ENCODE measurements around the gene C9orf153. TPM values are rescaled to one million over a fixed set of nuclear protein-coding genes. Genes with fewer than 3 reads are reported as not detected.
"Not testable (repeated sequence)": the region's sequence is repeated elsewhere in the genome, so short reads cannot be mapped to it uniquely, and the experiment has no call there.

The C9orf153 gene
- polyA plus RNA-seq, 1 of the 3 experiments (the other 2 are of a cell fraction): 0.03 TPM

DNA sequence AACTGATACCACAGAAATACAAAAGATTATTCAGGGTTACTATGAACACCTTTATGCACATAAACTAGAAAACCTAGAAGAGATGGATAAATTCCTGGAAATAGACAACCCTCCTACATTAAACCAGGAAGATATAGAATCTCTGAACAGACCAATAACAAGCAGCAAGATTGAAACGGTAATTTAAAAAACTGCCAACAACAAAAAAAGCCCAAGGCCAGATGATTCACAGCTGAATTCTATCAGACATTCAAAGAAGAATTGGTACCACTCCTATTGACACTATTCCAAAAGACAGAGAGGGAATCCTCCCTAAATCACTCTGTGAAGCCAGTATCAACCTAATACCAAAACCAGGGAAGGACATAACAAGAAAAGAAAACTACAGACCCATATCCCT lies 68.8 kb downstream of the C9orf153 start:
- H3K36me3 ChIP-seq (replicated peaks in 1 of 2; ENCODE audit: control insufficient read depth in 1 of 2, insufficient read depth in 2 of 2, low read length in 1 of 2); H2AFZ ChIP-seq (ENCODE audit: low read depth); DNase-seq; H4K20me1 ChIP-seq (ENCODE audit: insufficient read depth); H3K27me3 ChIP-seq (ENCODE audit: insufficient read depth); H3F3A ChIP-seq (replicated peaks; ENCODE audit: insufficient read depth); H3K4me3 ChIP-seq (ENCODE audit: low read depth in 2 of 2, low read length in 1 of 2); H3K79me2 ChIP-seq (ENCODE audit: insufficient read depth); H3K4me1 ChIP-seq (ENCODE audit: control insufficient read depth in 1 of 2, insufficient read depth in 2 of 2, low read depth in 1 of 2, low read length in 1 of 2); H3K9ac ChIP-seq; H3K9me2 ChIP-seq; POLR2A ChIA-PET; H3K4me2 ChIP-seq; H3K9me3 ChIP-seq; H3K27ac ChIP-seq (ENCODE audit: low read depth in 2 of 2, low read length in 1 of 2): not testable (repeated sequence)
- WGBS (ENCODE audit: low lambda C conversion rate): 11% methylated on average over 1 of the region's 1 CpG
- CTCF ChIA-PET: interaction anchor here (1.0 to 1.3 kb wide), 2 partner anchors 12 to 22 kb away, joined by 3 to 5 read pairs; no protein-coding TSS in a partner anchor

DNA sequence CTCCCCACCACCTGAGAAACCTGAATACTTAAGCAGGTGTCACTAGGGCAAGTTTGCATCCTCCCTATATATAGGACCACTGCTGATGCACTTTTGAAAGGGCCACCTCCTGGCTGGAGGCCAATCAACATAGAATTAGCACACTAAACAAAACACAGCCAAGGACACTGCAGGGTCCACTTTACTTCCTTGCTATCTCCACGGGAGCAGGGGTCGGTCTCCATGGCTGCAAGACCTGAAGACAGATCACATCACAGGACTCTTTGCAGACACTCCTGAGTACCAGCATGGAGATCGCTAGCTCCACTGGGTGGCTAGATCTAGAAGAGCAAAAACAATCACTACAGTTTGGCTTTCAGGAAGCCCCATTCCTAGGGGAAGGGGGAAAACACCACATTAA lies 72.3 kb downstream of the C9orf153 start:
- no peaks in the 10 kb centered on the region for H3K4me1 ChIP-seq (ENCODE audit: control insufficient read depth in 1 of 2, insufficient read depth in 2 of 2, low read depth in 1 of 2, low read length in 1 of 2)
- H2AFZ ChIP-seq (ENCODE audit: low read depth): no peak overlapping the region
- POLR2A ChIA-PET: no interaction called here
- 20% methylated on average over 3 of the region's 3 CpGs for WGBS (ENCODE audit: low lambda C conversion rate)
- TF ChIP-seq, protein P1, sequence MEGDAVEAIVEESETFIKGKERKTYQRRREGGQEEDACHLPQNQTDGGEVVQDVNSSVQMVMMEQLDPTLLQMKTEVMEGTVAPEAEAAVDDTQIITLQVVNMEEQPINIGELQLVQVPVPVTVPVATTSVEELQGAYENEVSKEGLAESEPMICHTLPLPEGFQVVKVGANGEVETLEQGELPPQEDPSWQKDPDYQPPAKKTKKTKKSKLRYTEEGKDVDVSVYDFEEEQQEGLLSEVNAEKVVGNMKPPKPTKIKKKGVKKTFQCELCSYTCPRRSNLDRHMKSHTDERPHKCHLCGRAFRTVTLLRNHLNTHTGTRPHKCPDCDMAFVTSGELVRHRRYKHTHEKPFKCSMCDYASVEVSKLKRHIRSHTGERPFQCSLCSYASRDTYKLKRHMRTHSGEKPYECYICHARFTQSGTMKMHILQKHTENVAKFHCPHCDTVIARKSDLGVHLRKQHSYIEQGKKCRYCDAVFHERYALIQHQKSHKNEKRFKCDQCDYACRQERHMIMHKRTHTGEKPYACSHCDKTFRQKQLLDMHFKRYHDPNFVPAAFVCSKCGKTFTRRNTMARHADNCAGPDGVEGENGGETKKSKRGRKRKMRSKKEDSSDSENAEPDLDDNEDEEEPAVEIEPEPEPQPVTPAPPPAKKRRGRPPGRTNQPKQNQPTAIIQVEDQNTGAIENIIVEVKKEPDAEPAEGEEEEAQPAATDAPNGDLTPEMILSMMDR (IDR thresholded peaks at IDR 0.05): no peak
- TF ChIP-seq, protein P2, sequence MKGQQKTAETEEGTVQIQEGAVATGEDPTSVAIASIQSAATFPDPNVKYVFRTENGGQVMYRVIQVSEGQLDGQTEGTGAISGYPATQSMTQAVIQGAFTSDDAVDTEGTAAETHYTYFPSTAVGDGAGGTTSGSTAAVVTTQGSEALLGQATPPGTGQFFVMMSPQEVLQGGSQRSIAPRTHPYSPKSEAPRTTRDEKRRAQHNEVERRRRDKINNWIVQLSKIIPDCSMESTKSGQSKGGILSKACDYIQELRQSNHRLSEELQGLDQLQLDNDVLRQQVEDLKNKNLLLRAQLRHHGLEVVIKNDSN (IDR thresholded peaks at IDR 0.05; ENCODE audit: borderline replicate concordance, low read depth): no peak
- TF ChIP-seq YY1 (IDR thresholded peaks at IDR 0.05; ENCODE audit: low read depth) (no peak), RXRA (IDR thresholded peaks at IDR 0.05; ENCODE audit: borderline replicate concordance, low read depth) (no peak)
- no peaks in the 10 kb centered on the region for H3K9me3 ChIP-seq
- no peaks in the 10 kb centered on the region; the same call in 1 of the 2 replicates for H3K79me2 ChIP-seq (ENCODE audit: insufficient read depth)
- H3K4me2 ChIP-seq: no peak overlapping the region
- CTCF ChIA-PET: interaction anchor here (2.8 kb wide), 1 partner anchor 15 kb away, joined by 16 read pairs; no protein-coding TSS in a partner anchor
- H4K20me1 ChIP-seq (ENCODE audit: insufficient read depth): no peaks in the 10 kb centered on the region
- H3K27me3 ChIP-seq (ENCODE audit: insufficient read depth): no peaks in the 10 kb centered on the region
- H3K27ac ChIP-seq (ENCODE audit: low read depth in 2 of 2, low read length in 1 of 2): no peak overlapping the region
- no peak overlapping the region for H3K4me3 ChIP-seq (ENCODE audit: low read depth in 2 of 2, low read length in 1 of 2)
- no peak for DNase-seq
- H3F3A ChIP-seq (replicated peaks; ENCODE audit: insufficient read depth): no peaks in the 10 kb centered on the region
- no peaks in the 10 kb centered on the region for H3K36me3 ChIP-seq (replicated peaks in 1 of 2; ENCODE audit: control insufficient read depth in 1 of 2, insufficient read depth in 2 of 2, low read length in 1 of 2)
- H3K9ac ChIP-seq: no peak overlapping the region
- H3K9me2 ChIP-seq: no peaks in the 10 kb centered on the region

DNA sequence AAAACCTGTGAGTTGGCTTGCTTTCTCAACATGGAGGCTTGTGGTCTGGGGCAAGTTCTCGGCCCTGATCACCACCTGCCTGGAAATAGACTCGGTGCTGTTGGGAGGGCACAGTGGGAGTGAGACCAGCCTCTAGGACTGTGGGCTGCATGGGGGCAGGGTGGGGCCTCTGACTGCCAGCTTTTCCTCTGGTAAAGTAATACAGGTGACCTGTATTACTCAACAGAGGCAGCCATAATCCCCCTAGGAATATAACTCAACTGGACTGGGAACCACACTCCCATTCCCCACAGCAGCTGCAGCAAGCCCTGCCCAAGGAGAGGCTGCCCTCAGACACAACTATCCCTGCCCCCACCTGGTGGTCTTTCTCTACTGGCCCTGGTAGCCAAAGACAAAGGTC lies 72.8 kb downstream of the C9orf153 start:
- no peak overlapping the region for H3K27ac ChIP-seq (ENCODE audit: low read depth in 2 of 2, low read length in 1 of 2)
- H2AFZ ChIP-seq (ENCODE audit: low read depth): no peak overlapping the region
- no peak overlapping the region for H3K4me2 ChIP-seq
- TF ChIP-seq NFIC (IDR thresholded peaks at IDR 0.05; ENCODE audit: borderline replicate concordance): no peak
- no peak for TF ChIP-seq GATA2 (CRISPR knock-in tag; IDR thresholded peaks at IDR 0.05)
- ChIA-PET POLR2A (no interaction called here), CTCF (no interaction called here)
- H3K4me3 ChIP-seq (ENCODE audit: low read depth in 2 of 2, low read length in 1 of 2): no peak overlapping the region
- H3F3A ChIP-seq (replicated peaks; ENCODE audit: insufficient read depth): no peaks in the 10 kb centered on the region
- H4K20me1 ChIP-seq (ENCODE audit: insufficient read depth): no peaks in the 10 kb centered on the region
- no peak overlapping the region for H3K9ac ChIP-seq
- H3K9me2 ChIP-seq: no peaks in the 10 kb centered on the region
- no peaks in the 10 kb centered on the region for H3K9me3 ChIP-seq
- no peaks in the 10 kb centered on the region for H3K27me3 ChIP-seq (ENCODE audit: insufficient read depth)
- WGBS (ENCODE audit: low lambda C conversion rate): 34% methylated on average over 2 of the region's 2 CpGs
- H3K4me1 ChIP-seq (ENCODE audit: control insufficient read depth in 1 of 2, insufficient read depth in 2 of 2, low read depth in 1 of 2, low read length in 1 of 2): no peaks in the 10 kb centered on the region
- no peaks in the 10 kb centered on the region for H3K36me3 ChIP-seq (replicated peaks in 1 of 2; ENCODE audit: control insufficient read depth in 1 of 2, insufficient read depth in 2 of 2, low read length in 1 of 2)
- no peak for DNase-seq
- H3K79me2 ChIP-seq (ENCODE audit: insufficient read depth): no peaks in the 10 kb centered on the region; the same call in 1 of the 2 replicates
